Measurements from ENCODE around the gene TM2D1.

DNA sequence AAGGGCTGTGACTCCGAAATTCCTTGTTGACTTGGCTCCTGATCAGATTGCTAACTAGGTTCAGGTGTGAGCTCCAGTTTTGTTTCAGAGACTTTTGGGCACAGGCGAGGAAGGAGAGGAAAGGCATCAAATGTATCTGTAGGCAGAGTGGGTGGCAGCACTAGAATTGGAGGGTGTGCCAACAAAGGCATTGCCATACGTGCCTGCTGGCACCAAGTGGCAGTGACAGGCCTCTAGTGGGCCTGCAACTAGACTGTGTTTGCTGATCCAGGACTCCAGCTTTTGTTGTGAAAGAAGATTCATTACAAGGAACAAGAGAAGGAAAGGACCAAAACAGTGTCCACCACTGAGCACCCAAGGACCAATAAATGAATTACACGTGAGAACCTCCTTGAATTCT lies 79.5 kb downstream of the TM2D1 start:
- TF ChIP-seq, protein P1, sequence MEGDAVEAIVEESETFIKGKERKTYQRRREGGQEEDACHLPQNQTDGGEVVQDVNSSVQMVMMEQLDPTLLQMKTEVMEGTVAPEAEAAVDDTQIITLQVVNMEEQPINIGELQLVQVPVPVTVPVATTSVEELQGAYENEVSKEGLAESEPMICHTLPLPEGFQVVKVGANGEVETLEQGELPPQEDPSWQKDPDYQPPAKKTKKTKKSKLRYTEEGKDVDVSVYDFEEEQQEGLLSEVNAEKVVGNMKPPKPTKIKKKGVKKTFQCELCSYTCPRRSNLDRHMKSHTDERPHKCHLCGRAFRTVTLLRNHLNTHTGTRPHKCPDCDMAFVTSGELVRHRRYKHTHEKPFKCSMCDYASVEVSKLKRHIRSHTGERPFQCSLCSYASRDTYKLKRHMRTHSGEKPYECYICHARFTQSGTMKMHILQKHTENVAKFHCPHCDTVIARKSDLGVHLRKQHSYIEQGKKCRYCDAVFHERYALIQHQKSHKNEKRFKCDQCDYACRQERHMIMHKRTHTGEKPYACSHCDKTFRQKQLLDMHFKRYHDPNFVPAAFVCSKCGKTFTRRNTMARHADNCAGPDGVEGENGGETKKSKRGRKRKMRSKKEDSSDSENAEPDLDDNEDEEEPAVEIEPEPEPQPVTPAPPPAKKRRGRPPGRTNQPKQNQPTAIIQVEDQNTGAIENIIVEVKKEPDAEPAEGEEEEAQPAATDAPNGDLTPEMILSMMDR (IDR thresholded peaks at IDR 0.05; ENCODE audit: insufficient read depth, low read length, poor library complexity, severe bottlenecking): no peak
- TF ChIP-seq EZH2phosphoT487 (conservative IDR thresholded peaks at IDR 0.05; ENCODE audit: low read length): no peak

Data from SU-DHL-6 (cell line).